Trophoblast cell (in vitro differentiated cells and primary cell): ENCODE data around the gene PLET1.

Experiments used
- DNase-seq, 2 donors: peaks; one replicate each; pipeline ENCODE4 v3.0.0-alpha.2; 2016
- H2AFZ ChIP-seq: 2 replicates; pipeline ENCODE4 v1.6.1; 2013; ENCODE audit warnings: low read length, moderate library complexity, mild to moderate bottlenecking; ENCODE audit not compliant: insufficient read depth, poor library complexity
- H2AK5ac ChIP-seq: 2 replicates; pipeline ENCODE4 v1.6.1; 2013; ENCODE audit warnings: mild to moderate bottlenecking, low read length
- H2BK120ac ChIP-seq: 2 replicates; pipeline ENCODE4 v1.6.1; 2013; ENCODE audit warnings: low read length, mild to moderate bottlenecking, moderate library complexity; ENCODE audit not compliant: insufficient read depth, poor library complexity
- H2BK12ac ChIP-seq: 2 replicates; pipeline ENCODE4 v1.6.1; 2013; ENCODE audit warnings: mild to moderate bottlenecking, low read length, moderate library complexity
- H2BK5ac ChIP-seq: 2 replicates; pipeline ENCODE4 v1.6.1; 2013; ENCODE audit warnings: low read length, low read depth, moderate library complexity, mild to moderate bottlenecking; ENCODE audit not compliant: poor library complexity
- H3K14ac ChIP-seq: 2 replicates; pipeline ENCODE4 v1.6.1; 2013; ENCODE audit warnings: mild to moderate bottlenecking, low read length
- H3K18ac ChIP-seq: 2 replicates; pipeline ENCODE4 v1.6.1; 2013; ENCODE audit warnings: mild to moderate bottlenecking, low read length
- H3K23ac ChIP-seq: 2 replicates; pipeline ENCODE4 v1.6.1; 2013; ENCODE audit warnings: low read length
- H3K27ac ChIP-seq: 2 replicates; pipeline ENCODE4 v1.5.1; 2013; ENCODE audit warnings: low read depth, mild to moderate bottlenecking, inconsistent platforms, low read length, moderate library complexity
- H3K27me3 ChIP-seq: 2 replicates; pipeline ENCODE4 v1.6.1; 2013; ENCODE audit warnings: inconsistent platforms, mild to moderate bottlenecking, low read length, moderate library complexity; ENCODE audit not compliant: insufficient read depth
- H3K36me3 ChIP-seq, 2 experiments: 1 replicate in 1 of 2; 2 replicates in 1 of 2; pipeline ENCODE4 v1.6.1; 2013; ENCODE audit warnings: low read length in 2 of 2, mild to moderate bottlenecking in 2 of 2, moderate library complexity in 1 of 2; ENCODE audit not compliant: insufficient read depth in 2 of 2, control insufficient read depth in 1 of 2
- H3K4ac ChIP-seq: 2 replicates; pipeline ENCODE4 v1.6.1; 2013; ENCODE audit warnings: low read depth, mild to moderate bottlenecking, low read length, moderate library complexity
- H3K4me1 ChIP-seq, 2 experiments: 1 replicate in 1 of 2; 2 replicates in 1 of 2; pipeline ENCODE4 v1.6.1; 2013; ENCODE audit warnings: low read length in 2 of 2, mild to moderate bottlenecking in 2 of 2, moderate library complexity in 1 of 2; ENCODE audit not compliant: insufficient read depth in 2 of 2, control insufficient read depth in 1 of 2
- H3K4me2 ChIP-seq: 2 replicates; pipeline ENCODE4 v1.6.1; 2013; ENCODE audit warnings: inconsistent platforms, mild to moderate bottlenecking, low read length, moderate library complexity
- H3K4me3 ChIP-seq: 2 replicates; pipeline ENCODE4 v1.5.1; 2013; ENCODE audit warnings: mild to moderate bottlenecking, low read depth, low read length, inconsistent platforms
- H3K79me1 ChIP-seq: one replicate; pipeline ENCODE4 v1.6.1; 2013; ENCODE audit warnings: low read length
- H3K79me2 ChIP-seq: 2 replicates; pipeline ENCODE4 v1.6.1; 2013; ENCODE audit warnings: low read length, mild to moderate bottlenecking; ENCODE audit not compliant: control insufficient read depth, insufficient read depth, poor library complexity
- H3K9ac ChIP-seq: 2 replicates; pipeline ENCODE4 v1.6.1; 2013; ENCODE audit warnings: mild to moderate bottlenecking, low read length
- H3K9me3 ChIP-seq: 2 replicates; pipeline ENCODE4 v1.6.1; 2013; ENCODE audit warnings: low read depth, mild to moderate bottlenecking, control low read depth, inconsistent platforms, low read length; ENCODE audit not compliant: insufficient read depth
- H4K12ac ChIP-seq: 2 replicates; pipeline ENCODE4 v1.6.1; 2013; ENCODE audit warnings: low read depth, mild to moderate bottlenecking, low read length, moderate library complexity
- H4K8ac ChIP-seq: 2 replicates; pipeline ENCODE4 v1.6.1; 2013; ENCODE audit warnings: low read depth, mild to moderate bottlenecking, low read length, moderate library complexity
- H4K91ac ChIP-seq: one replicate; pipeline ENCODE4 v1.6.1; 2013; ENCODE audit warnings: low read depth, mild to moderate bottlenecking, low read length, moderate library complexity
- WGBS: extraction: QIAGEN DNeasy Blood & Tissue Kit; methylation state at CpG from one replicate; pipeline ENCODE4 v1.1.7; 2013; ENCODE audit warnings: missing lambda C conversion rate; ENCODE audit not compliant: insufficient read length, insufficient coverage; ENCODE audit errors: extremely low coverage; 5-methylcytosine and 5-hydroxymethylcytosine counted together

PLET1 gene

GRCh38 chr11:112273066-112273465, 12.4 kb upstream of the PLET1 start:
- Histone ChIP-seq H2BK12ac (no peak overlapping the region), H3K4me1 (peaks cover 8 to 27% of the 10 kb centered on the region in 2 experiments), H3K36me3 (no peaks in the 10 kb centered on the region), H2AFZ (no peak overlapping the region), H3K27ac (no peak overlapping the region), H3K27me3 (no peaks in the 10 kb centered on the region), H3K9me3 (peaks cover 2% of the 10 kb centered on the region), H3K14ac (no peak overlapping the region), H2BK120ac (no peak overlapping the region), H2AK5ac (no peak overlapping the region), H4K12ac (no peak overlapping the region), H3K79me2 (peaks cover 2% of the 10 kb centered on the region), H3K4me2 (no peak overlapping the region), H3K4me3 (no peak overlapping the region), H4K91ac (peak overlapping the region; percentile 21), H3K18ac (no peak overlapping the region), H4K8ac (no peak overlapping the region), H2BK5ac (no peak overlapping the region), H3K9ac (no peak overlapping the region), H3K79me1 (peaks cover 40% of the 10 kb centered on the region), H3K23ac (no peak overlapping the region), H3K4ac (no peak overlapping the region)
- no CpG with 5 or more reads among the region's 1 CpG for WGBS
- DNase-seq = peak; percentile 87 to 92

GRCh38 chr11:112271242-112271641, 10.6 kb upstream of the PLET1 start:
- Histone ChIP-seq H3K9me3 (peaks cover 2% of the 10 kb centered on the region), H3K4me2 (no peak overlapping the region), H4K12ac (no peak overlapping the region), H2AK5ac (peak overlapping the region; percentile 62), H3K79me1 (peaks cover 37% of the 10 kb centered on the region), H3K23ac (no peak overlapping the region), H3K27ac (no peak overlapping the region), H3K36me3 (no peaks in the 10 kb centered on the region), H3K27me3 (no peaks in the 10 kb centered on the region), H3K4ac (no peak overlapping the region), H2BK5ac (peak overlapping the region; percentile 0), H3K79me2 (peaks cover 2% of the 10 kb centered on the region), H3K18ac (peak overlapping the region; percentile 52), H3K9ac (no peak overlapping the region), H2AFZ (no peak overlapping the region), H2BK120ac (peak overlapping the region; percentile 25), H3K14ac (peak overlapping the region; percentile 48), H3K4me3 (no peak overlapping the region), H4K91ac (peak overlapping the region; percentile 82), H3K4me1 (peaks cover 11 to 30% of the 10 kb centered on the region in 2 experiments), H4K8ac (no peak overlapping the region), H2BK12ac (peak overlapping the region; percentile 96)
- WGBS = no CpG with 5 or more reads among the region's 4 CpGs
- DNase-seq = no peak

- H4K91ac ChIP-seq = peak overlapping the region; percentile 45
- peak overlapping the region; percentile 0 for H3K27ac ChIP-seq
- H3K79me2 ChIP-seq = peaks cover 2% of the 10 kb centered on the region
- peak overlapping the region; percentile 46 for H2BK120ac ChIP-seq
- H4K12ac ChIP-seq = no peak overlapping the region
- H3K9me3 ChIP-seq = peaks cover 2% of the 10 kb centered on the region
- no peak overlapping the region for H3K4ac ChIP-seq
- H3K4me3 ChIP-seq = no peak overlapping the region
- H2AK5ac ChIP-seq = no peak overlapping the region
- H3K4me1 ChIP-seq = peaks cover 13 to 29% of the 10 kb centered on the region in 2 experiments
- H3K23ac ChIP-seq = no peak overlapping the region
- H3K4me2 ChIP-seq = no peak overlapping the region
- H3K27me3 ChIP-seq = no peaks in the 10 kb centered on the region
- H3K36me3 ChIP-seq = no peaks in the 10 kb centered on the region
- peaks cover 38% of the 10 kb centered on the region for H3K79me1 ChIP-seq
- H3K18ac ChIP-seq = no peak overlapping the region
- peak overlapping the region; percentile 0 for H2BK5ac ChIP-seq
- H2BK12ac ChIP-seq = peak overlapping the region; percentile 96
- peak overlapping the region; percentile 48 for H3K14ac ChIP-seq
- DNase-seq = peak; percentile 83 to 86
- no peak overlapping the region for H2AFZ ChIP-seq
- H4K8ac ChIP-seq = peak overlapping the region; percentile 50
- no CpG with 5 or more reads among the region's 12 CpGs for WGBS
- no peak overlapping the region for H3K9ac ChIP-seq
These were observed 10.0 kb upstream of the PLET1 start for GRCh38 chr11:112270551-112271180.

GRCh38 chr11:112269139-112269538, 8.5 kb upstream of the PLET1 start:
- H2BK120ac ChIP-seq = peak overlapping the region; percentile 99
- H3K14ac ChIP-seq = no peak overlapping the region
- H4K91ac ChIP-seq = peak overlapping the region; percentile 81
- H3K79me1 ChIP-seq = peaks cover 38% of the 10 kb centered on the region
- H2AFZ ChIP-seq = no peak overlapping the region
- peak overlapping the region; percentile 76 for H2AK5ac ChIP-seq
- WGBS = no CpG with 5 or more reads among the region's 6 CpGs
- no peak overlapping the region for H3K4me3 ChIP-seq
- H3K4me1 ChIP-seq = peaks cover 19 to 37% of the 10 kb centered on the region in 2 experiments
- no peak for DNase-seq
- H3K79me2 ChIP-seq = peaks cover 2% of the 10 kb centered on the region
- H3K9ac ChIP-seq = no peak overlapping the region
- H3K9me3 ChIP-seq = peaks cover 2% of the 10 kb centered on the region
- no peak overlapping the region for H3K27ac ChIP-seq
- H2BK12ac ChIP-seq = peak overlapping the region; percentile 83
- no peak overlapping the region for H3K18ac ChIP-seq
- no peak overlapping the region for H3K4ac ChIP-seq
- H3K4me2 ChIP-seq = no peak overlapping the region
- no peak overlapping the region for H2BK5ac ChIP-seq
- H4K8ac ChIP-seq = no peak overlapping the region
- no peaks in the 10 kb centered on the region for H3K27me3 ChIP-seq
- H4K12ac ChIP-seq = no peak overlapping the region
- no peaks in the 10 kb centered on the region for H3K36me3 ChIP-seq
- H3K23ac ChIP-seq = no peak overlapping the region
